MM.1S (cell line): Measurements from ENCODE around the gene ATP4A.

Experiments
- EZH2 ChIP-seq: fragments of 300-600 bp; sonication (generic); optimal IDR thresholded peaks from 2 replicates; pipeline ENCODE3; 2017; ENCODE audit warnings: low read depth, mild to moderate bottlenecking, antibody characterized with exemption, low read length, mixed read lengths
- TF ChIP-seq, protein P1 (sequence below): fragments of 300-600 bp; sonication (generic); IDR thresholded peaks from 2 replicates; pipeline ENCODE4 v1.5.1; 2016; ENCODE audit warnings: antibody characterized with exemption, low read length, mixed read lengths

DNA sequence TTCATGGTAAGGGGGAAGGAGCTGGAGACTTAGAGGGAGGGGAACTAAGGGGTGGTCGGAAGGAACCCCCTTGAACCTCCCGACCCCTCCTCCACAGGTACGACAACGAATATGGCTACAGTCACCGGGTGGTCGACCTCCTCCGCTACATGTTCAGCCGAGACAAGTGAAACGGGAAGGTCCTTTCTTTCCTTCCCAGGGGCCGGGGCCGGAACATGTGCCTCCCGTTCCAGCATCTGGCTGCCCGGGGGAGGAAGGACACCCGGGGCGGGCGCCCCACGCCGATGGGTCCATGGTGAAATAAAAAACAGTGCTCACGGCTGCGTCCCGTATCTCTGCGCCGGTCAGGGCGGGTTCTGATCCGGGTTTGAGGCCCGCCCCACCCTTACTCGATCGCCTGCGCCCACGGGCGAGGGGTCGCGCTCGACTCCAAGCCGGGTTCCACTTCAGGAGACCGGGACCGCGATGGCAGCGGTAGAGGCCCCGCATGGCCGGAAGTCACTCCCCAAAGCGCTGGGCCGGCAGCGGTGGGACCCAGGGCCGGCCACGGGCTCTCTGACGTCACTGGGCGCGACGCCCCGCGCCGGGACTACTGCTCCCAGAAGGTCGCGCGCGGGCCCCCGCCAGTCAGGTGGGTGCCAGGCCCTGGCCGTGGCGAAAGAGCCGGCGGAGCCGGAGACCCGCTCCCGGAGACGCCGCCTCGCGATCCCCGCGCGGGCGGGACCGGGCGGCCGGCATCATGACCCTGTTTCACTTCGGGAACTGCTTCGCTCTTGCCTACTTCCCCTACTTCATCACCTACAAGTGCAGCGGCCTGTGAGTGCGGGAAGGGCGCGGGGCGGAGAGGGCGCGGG, 18.2 kb downstream of the ATP4A start, which contains the start of gene TMEM147:
- TF ChIP-seq, protein P1, sequence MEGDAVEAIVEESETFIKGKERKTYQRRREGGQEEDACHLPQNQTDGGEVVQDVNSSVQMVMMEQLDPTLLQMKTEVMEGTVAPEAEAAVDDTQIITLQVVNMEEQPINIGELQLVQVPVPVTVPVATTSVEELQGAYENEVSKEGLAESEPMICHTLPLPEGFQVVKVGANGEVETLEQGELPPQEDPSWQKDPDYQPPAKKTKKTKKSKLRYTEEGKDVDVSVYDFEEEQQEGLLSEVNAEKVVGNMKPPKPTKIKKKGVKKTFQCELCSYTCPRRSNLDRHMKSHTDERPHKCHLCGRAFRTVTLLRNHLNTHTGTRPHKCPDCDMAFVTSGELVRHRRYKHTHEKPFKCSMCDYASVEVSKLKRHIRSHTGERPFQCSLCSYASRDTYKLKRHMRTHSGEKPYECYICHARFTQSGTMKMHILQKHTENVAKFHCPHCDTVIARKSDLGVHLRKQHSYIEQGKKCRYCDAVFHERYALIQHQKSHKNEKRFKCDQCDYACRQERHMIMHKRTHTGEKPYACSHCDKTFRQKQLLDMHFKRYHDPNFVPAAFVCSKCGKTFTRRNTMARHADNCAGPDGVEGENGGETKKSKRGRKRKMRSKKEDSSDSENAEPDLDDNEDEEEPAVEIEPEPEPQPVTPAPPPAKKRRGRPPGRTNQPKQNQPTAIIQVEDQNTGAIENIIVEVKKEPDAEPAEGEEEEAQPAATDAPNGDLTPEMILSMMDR = no peak
- no peak for TF ChIP-seq EZH2
